ENCODE results near the gene CHMP6. TPM values are rescaled to one million over a fixed set of nuclear protein-coding genes. Genes with fewer than 3 reads are reported as not detected.

The CHMP6 gene
- total RNA-seq, 1 donor, result 17.4 TPM

Other genes with a start within 250 kb of the CHMP6 start
- gene BAIAP2, start 43.3 kb downstream of the CHMP6 start, total RNA-seq (ENCODE audit: low replicate concordance), result 24.3 and 27.5 TPM in 2 replicates
- not detected in 2 replicates for gene PVALEF, start 173.7 kb downstream of the CHMP6 start, total RNA-seq (ENCODE audit: low replicate concordance)
- gene AATK, start 174.4 kb downstream of the CHMP6 start, total RNA-seq (ENCODE audit: low replicate concordance), result 0.16 and 0.18 TPM in 2 replicates
- gene CEP131, start 231.1 kb downstream of the CHMP6 start, total RNA-seq (ENCODE audit: low replicate concordance), result 9.6 and 30.1 TPM in 2 replicates
- 3.4 and 13.3 TPM in 2 replicates for gene TEPSIN, start 247.2 kb downstream of the CHMP6 start, total RNA-seq (ENCODE audit: low replicate concordance)
- gene NDUFAF8, start 247.5 kb downstream of the CHMP6 start, total RNA-seq (ENCODE audit: low replicate concordance), result 27.4 and 66.6 TPM in 2 replicates

All from fibroblast of the aortic adventitia (primary cell).